Middle frontal gyrus (tissue), 1 donor: ENCODE data around the gene E2F1.
A peak's percentile ranks its signal among the peaks of the same experiment; 100 is the strongest.

Source experiments
- DNase-seq: peaks from one replicate; pipeline ENCODE4 v3.0.0-alpha.2; 2015; ENCODE audit warnings: low spot score; ENCODE audit errors: extremely low spot score

Gene E2F1

GRCh38 chr20:33672426-33673113 lies 13.6 kb downstream of the E2F1 start:
- no peak for DNase-seq

- DNase-seq = no peak
These were observed 14.5 kb downstream of the E2F1 start for GRCh38 chr20:33671573-33672288.

GRCh38 chr20:33670715-33671499 lies 15.3 kb downstream of the E2F1 start:
- DNase-seq = no peak

GRCh38 chr20:33669873-33670640 lies 16.1 kb downstream of the E2F1 start:
- DNase-seq = peak; percentile 73

GRCh38 chr20:33669224-33669623 lies 17.0 kb downstream of the E2F1 start:
- no peak for DNase-seq

- DNase-seq = no peak
These were observed 17.6 kb downstream of the E2F1 start for GRCh38 chr20:33668466-33669155.

GRCh38 chr20:33667676-33668465 lies 18.3 kb downstream of the E2F1 start:
- peak; percentile 51 for DNase-seq

GRCh38 chr20:33667245-33667675 lies 18.9 kb downstream of the E2F1 start:
- no peak for DNase-seq

- peak; percentile 89 for DNase-seq
These were observed 19.6 kb downstream of the E2F1 start, which contains the start of gene ACTL10 for GRCh38 chr20:33666293-33667244. ACTL10 (plus strand) TSS chr20:33666943; CDS start chr20:33667498, 555 bp downstream.

- DNase-seq = no peak
These were observed 21.4 kb downstream of the E2F1 start for GRCh38 chr20:33664762-33665144.

- DNase-seq = no peak
These were observed 22.0 kb downstream of the E2F1 start for GRCh38 chr20:33664085-33664761.

- peak; percentile 67 for DNase-seq
These were observed 22.8 kb downstream of the E2F1 start for GRCh38 chr20:33663161-33664084.

- no peak for DNase-seq
These were observed 24.0 kb downstream of the E2F1 start, which contains the start of gene C20orf144 for GRCh38 chr20:33662172-33662571. C20orf144 (plus strand) TSS chr20:33662327; CDS start chr20:33662346, 19 bp downstream.

- DNase-seq = no peak
These were observed 25.5 kb downstream of the E2F1 start for GRCh38 chr20:33660685-33661058.

GRCh38 chr20:33660035-33660684 lies 26.0 kb downstream of the E2F1 start:
- no peak for DNase-seq

GRCh38 chr20:33659341-33660034 lies 26.7 kb downstream of the E2F1 start:
- no peak for DNase-seq
